Measurements from ENCODE around the gene CRIP1.

Gene CRIP1

DNA sequence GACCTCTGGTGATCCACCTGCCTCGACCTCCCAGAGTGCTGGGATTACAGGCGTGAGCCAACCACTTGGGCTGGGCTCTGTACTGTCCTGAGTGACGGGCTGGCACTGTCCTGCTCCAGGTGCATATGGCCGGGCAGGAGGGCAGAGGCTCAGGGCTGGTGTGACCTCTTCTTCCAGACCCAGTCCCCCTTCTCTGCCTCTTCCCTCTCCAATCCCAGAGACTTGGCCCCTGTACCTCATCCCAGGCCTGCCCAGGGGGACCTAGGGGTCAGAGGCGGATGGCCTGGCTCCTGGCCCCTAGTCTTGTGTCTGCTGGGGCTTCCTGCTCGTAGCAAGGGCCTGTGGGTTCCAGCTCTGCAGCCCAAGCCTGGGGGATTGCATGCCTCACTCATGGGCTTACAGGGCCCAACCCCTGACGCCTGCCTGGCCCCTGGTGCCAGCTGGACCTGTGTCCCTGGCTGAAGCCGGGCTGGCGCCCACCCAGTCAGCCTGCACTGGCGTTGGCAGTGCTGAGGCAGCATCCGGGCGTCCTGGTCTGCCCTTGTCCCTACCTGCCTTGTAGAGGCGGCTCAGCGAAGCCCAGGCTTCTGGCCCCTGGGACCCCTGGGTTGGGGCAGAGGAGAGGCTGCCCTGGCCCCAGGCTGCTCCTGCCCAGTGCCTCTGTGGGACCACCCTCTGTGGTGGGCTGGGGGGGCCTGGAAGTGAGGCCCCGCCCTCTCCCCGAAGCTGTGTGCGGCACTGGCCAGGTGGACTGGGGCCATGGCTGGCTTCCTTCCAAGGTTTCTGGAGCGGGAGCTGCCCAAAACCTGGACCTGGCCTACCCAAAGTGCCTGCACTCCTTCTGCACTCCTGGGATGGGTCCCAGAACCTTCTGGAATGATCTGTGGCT, 8.7 kb downstream of the CRIP1 start:
- no peak for DNase-seq

DNA sequence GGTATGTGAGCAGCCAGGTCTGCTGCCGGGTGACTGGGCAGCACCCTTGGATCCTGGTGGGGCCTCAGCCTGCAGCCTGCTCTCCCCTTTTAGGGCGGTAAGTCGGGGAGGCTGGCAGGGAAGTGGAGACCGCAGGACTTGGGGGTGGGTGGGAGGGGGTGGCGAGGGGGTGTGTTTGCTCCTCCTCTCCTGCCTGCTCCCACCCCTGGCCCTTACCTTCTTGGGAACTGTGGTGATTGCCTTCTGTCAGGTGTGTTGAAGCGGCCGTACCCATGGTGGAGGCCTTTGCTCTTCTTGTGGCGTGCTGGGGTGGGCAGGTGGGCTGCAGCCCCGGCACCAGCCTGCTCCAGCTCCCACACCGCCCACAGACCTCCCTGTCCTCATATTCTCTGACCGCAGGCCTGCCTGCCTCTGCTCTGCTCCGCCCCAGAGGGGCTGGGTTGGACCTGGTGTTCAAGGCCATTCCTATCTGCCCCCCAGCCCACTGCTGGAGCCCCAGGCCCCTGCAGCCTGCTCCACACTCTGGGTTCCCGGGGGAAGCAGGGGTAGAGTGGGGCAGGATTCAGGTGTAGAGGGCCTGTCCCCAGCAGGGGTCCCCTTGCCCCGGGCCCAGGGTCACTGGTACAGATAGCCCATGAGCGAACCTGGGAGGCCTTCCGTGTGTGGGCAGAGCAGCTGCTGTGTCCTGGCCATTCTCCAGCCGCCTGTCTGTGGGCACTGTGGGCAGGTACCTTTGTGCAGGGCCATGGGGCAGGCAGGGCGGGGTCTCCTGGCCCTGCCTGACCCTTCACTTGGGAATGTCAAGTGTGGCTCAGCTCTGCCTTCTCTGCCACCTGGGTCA, 9.5 kb downstream of the CRIP1 start:
- no peak for DNase-seq

DNA sequence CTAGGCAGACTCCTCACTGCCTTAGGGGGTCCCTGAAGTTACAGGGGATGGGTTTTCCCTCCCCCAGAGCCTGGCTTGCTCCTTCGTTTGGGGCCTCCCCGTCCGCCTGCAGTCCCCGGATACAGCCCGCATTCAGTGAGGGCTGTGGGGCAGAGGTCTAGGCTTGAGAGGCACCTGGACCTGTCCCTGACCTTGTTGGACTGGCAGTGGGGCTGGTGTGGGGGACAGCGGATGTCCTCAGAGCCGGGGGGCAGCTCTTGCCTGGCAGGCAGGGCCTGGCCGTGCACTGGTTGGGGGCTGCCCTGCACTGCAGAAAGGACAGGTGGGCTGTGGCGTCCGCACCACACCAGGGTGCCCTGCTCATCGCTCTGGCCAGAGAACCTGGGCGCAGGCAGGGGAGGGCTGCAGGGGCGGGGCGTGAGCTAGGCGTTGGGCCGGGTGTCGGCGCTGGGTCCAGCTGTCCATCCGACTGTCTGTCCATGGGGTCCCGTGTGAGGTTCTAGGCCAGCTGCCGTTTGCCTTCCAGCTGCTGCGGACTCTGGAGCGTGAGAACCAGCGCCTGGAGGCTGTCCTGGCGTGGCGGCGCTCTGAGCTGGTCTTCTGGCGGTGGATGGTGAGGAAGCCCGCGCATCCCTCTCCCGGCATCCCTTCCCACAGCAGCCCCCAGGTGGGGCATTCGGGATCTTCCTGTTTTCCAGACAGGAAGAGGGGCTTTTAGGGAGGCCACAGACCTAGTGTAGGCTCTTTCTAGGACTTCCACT, 10.3 kb downstream of the CRIP1 start:
- no peak for DNase-seq

DNA sequence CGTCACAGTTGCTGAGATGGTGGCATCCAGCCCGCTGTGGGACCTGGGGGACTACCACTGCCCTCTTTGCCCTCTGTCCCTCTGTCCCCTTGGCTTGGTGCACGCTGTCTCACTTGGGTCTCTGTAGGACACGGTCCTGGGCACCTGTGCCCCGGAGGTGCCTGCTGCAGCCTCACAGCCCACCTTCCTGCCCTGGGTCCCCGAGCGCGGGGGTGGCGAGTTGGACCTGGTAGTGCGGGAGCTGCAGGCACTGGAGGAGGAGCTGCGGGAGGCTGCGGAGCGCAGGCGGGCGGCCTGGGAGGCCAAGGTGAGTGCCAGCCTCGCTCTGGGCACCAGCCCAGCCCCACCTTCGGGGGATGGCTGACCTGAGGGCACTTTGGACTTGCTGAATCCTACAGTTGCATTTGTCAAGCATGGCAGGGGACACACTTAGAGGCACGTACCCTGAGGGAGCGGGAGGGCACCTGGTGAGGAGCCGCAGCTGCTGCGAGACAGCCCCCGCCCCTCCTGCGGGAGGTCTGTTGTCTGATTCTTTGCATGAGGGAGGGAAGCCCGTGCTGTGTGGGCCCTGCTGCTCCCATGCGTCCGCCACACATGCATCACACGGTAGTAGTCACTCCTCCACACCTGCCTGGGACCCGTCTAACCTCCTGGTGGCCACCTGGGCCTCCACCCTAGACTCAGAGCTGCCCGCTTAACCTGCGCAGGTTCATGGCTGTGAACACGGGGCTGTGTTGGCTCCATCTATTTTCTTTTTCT, 11.2 kb downstream of the CRIP1 start:
- DNase-seq: no peak

DNA sequence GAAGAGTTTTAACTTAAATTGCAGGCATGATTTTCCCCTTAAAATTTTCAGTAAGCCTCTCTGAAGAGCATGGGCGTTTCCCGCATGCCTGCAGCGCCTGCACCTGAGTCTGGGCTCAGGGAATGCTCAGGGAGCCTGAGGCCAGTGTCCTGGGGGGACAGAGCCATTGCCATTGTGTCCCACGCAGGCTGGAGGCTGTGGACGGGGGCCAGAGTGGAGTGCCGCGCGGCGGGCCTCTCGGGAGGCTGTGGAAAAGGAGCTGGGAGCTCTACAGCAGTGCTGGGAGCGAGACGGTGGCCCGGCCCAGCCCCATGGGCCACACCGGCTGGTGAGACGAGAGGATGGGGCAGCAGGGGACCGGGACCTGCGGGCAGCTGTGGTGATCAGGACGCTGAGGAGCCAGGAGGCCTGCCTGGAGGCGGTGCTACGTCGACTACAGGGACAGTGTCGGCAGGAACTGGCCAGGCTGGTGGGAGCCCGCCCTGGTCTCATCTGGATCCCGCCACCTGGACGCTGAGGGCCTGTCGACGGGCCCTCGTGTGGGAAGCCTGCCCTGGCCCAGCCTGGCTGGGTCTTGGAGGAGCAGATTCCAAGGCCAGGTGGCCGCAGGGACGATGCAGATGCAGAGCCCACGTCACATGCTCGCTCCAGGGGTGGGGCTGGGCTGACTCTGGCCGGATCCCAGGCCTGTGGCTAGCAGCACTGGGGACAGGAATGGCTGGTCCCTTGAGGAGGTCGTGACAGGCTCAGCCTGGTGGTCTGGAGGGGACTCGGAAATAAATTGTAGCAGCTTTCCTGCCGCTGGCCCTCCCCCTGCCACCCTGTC, 12.0 kb downstream of the CRIP1 start:
- DNase-seq: no peak

DNA sequence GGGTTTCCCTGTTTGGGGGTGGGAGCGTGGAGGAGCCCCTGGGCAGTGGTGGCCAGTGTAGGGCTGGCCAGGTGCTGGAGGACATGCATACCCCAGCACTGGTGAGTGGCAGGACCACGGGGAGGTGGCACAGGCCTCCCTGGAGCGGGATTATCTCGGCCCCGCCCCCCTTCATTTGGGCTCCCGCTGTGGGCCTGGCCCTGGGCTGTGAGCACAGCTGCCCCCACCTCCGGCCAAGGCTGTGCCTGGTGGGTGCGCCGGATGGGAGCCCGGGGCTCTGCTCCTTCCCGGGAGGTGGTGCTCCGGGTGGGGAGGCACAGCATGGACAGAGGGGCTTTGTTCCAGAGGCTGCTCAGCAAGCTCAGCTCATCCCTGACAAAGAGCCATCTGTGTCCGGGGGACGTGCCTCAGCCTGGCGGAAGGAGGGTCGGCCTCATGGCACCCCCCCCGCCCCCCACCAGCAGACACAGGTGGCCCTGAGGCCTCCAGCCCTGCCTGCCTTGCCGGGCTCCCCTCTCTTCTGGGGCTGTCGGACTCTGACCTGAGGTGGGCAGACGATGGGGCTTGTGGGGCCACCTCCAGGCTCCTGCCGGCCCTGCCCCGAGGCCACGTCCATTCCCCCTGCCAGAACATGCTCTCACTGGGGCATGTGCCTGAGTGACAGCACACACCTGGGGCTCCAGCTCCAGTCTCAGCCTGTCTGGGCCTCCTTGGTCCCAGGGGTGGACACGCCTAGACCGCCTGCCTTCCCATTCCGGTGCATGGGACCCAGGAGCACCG, 12.8 kb downstream of the CRIP1 start:
- no peak for DNase-seq

DNA sequence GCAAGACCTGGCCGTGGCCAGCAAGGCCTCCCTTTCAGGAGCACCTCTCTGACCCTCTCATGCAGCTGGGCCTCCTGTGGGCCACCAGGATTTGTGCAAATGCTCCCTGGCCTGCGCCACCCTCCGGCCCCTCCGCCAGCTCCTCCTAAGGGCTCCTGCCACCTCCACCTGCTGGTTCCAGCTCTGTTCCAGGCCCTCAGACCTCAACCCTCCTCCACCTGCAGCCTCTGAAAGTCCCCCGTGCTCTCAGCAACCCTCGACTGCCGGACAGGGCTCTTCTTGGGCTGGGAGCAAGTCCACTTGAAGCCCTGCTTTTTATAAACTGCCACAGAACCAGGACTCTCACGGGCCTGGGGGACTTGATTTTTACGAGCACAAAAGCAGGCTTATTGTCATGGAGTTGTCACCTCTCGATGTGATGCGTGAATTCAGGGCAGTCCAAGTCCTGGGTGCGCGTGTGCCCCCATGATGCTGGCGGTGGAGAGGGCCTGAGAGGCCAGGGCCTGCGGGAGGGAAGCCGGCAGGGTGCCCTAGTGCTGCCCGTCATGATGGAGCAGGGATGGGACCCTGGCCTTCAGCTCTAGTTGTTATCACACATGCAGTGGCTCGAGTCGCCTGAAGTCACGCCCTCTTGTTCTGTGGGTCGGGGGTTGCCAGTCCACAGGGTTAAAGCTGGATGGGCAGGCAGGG, 13.5 kb downstream of the CRIP1 start:
- no peak for DNase-seq

DNA sequence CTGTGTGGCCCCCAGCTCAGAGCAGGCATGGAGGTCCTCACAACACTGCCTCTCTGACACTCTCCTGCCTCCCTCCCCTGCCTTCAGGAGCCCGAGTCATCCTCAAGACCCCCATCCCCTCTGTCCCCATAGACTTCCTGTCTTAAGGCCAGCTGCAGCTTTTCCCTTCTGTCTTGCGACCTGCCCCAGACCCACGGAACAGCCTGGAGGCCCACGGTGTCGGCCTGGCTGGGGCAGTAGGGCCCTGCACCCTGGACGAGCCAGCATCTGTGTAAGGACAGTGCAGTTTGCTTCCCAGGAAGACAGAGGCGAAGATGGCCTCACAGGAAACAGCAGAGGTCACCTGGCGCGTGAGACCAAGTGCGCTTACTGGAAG, 14.0 kb downstream of the CRIP1 start:
- DNase-seq: no peak

DNA sequence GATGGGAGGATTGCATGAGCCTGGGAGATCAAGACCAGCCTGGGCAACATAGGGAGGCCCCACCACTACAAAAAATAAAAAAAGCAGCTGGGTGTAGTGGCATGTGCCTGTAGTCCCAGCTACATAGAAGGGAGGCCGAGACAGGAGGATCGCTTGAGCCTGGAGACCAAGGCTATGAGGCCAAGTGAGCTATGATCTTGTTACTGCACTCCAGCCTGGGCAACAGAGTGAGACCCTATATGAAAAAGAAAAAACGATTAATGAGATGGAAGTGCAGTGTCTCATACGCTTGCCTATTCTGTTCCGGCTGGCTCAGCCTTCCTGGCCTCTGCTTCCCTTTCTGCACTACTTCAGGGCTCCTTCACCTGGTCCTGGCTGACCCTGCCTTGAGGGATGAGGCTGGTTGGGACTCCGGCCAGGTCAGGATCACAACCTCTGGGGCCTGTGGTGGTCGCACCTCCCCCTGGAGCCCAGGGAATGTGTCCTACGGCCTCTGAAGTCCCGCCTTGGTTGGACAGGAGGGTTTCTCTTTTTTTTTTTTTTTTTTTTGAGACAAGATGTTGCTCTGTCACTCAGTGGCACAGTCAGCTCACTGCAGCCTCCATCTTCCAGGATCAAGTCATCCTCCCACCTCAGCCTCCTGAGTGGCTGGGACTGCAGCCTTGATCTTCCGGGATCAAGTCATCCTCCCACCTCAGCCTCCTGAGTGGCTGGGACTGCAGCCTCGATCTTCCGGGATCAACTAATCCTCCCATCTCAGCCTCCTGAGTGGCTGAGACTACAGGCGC, 15.0 kb downstream of the CRIP1 start:
- DNase-seq: no peak

DNA sequence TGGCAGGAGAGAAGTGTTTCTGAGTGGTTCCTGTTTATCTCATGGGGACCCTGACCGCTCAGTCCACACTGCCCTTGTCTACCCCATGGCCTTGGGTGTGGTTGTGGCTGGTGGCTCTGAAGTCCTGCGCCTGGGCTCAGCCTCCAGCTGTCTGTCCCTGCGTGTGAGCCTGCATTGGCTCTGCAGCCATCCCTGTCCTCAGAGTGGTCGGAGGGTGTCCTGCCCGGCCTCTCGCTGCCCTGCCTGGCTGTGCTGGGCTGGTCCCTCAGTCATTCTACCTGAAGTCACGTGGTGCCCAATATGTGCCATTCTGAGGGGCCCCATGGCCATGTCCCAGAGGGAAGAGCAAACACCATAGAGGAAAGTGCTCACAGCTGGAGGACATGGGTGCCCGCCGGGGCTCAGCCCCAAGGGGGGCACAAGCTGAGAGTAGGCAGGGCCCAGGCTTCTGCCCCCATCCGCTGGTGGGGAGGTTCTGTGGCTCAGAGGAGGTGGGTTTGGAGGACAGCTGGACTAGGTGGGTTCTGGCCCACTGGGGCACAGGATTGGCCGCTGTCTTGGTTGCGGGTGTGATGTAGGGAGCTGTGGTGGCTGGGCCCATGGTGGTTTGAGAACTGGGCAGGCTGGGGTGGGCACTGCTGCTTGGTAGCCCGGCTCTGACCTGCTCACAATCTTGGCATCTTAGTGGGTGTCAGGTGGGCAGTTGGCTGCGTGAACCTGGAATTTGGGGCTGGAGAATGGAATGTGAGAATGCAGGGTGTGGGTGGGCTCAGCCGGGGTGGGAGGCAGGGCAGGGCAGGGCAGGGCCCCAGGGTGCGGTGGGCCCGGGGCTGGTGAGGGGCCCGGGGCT, 16.0 kb downstream of the CRIP1 start:
- no peak for DNase-seq

DNA sequence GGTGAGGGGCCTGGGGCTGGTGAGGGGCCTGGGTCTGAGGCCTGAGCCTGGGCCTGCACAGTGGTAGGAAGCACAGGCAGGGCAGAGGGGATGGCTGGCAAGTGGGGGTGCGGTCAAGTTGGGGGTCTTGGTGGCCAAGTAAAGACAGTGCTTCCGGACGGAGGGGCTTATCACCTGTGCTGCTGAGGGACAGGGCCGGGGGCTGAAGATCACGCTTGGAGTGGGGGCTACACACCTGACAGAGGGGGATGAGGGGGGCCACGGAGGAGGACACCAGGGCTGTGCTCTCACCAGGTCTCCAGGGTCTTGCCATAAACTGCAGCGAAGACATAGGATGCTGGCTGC, 16.6 kb downstream of the CRIP1 start:
- DNase-seq: no peak

DNA sequence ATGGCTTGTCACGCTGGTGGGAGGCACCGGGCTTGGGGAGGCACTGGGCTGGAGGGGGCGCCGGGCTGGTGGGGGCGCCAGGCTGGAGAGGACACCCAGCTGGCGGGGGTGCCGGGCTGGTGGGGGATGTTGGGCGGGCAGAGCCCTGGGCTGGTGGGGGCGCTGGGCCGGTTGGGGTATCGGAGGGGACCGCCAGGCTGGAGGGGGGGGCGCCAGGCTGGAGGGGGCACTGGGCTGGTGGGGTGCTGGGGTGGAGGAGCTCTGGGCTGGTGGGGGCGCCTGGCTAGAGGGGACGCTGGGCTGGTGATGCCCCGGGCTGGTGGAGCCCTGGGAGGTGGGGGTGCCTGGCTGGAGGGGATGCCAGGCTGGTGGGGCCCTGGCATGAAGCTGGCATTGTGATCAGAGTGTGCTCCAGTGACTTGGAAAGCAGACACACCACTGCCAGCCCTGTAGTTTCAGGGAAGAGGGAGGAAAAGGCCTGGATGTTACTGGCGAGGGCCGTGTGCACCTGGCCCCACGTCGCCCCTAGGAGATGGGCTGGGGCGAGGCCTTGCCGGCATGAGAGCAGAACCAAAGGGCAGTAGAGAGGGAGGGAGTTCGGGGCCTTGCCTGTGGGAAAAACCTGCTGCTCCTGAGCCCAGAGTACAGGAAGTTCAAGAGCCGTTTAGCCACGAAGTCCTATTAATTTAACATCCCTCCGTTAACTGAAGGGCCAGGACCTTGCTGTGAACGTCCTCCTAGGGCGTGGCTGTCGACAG, 17.4 kb downstream of the CRIP1 start:
- no peak for DNase-seq

DNA sequence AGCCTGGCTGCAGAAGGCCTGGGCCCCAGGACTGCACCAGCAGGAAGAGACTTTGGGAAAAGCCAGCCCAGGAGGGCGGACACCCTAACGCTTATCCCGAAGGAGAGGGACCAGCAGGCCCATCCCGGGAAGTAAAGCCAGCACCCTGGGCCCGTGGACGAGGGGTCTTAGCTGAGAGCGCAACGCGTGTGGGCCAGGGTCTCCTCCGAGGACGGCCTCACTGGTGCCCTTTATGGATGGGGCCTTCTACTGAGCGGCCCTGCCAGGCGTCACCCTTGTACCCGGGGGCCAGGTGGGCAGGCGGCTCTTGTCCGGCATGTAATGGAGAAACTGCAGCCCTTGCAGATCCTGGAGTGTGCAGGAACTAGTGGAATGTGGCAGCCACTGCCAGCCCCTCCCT, 18.4 kb downstream of the CRIP1 start:
- DNase-seq: no peak

DNA sequence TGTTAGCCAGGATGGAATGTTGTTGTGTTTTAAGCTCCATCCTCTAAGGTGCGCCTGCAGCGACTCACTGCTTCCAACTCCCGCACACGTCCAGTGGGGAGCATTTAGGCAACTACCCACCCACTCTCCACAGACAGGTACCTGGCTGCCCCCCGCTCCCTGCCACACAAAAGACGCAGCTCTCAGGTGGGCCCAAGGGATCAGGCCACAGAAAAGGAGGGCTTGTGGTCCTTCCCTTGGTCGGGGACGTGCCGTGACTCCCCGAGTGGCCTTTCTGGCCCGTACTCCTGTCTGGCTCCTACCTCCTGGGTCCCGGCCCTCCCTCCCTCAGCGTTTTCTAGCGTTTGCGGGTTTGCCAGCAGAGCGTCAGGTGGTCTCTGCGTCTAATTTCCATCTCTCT, 20.6 kb downstream of the CRIP1 start:
- DNase-seq: no peak

DNA sequence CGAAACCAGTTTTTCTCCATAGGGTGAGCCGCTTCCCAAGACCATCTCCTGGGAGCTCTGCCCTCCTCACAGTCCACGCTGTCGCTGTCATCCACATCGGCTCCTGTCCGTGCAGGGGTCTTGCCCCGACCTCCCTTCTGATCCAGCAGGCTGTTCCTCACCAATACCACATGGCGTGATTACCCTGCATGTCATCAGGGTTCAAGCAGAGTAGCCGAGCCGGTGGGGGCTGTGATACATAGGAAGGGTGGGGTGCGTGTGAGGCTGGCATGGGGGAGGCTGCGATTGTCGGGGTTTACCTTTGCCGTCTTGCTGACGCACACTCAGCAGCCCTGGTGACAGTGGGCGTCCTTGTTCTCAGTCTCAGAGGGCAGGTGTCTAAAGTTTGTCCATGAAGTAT, 21.4 kb downstream of the CRIP1 start:
- DNase-seq: no peak

DNA sequence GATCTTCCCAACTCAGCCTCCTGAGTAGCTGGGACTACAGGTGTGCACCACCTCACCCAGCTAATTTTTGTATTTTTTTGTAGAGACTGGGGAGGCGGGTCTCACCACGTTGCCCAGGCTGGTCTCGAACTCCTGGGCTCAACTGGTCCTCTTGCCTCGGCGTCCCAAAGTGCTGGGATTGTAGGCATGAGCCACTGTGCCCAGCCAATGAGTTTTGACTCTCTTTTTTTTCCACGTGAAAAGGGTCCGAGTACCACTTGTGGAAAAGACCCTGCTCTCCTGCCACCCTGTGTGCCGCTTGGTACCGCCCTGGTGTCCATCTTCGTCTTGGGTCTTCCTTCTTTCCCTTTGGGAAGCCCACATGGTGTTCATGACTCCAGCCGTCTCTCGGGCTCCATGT, 21.9 kb downstream of the CRIP1 start:
- no peak for DNase-seq

DNA sequence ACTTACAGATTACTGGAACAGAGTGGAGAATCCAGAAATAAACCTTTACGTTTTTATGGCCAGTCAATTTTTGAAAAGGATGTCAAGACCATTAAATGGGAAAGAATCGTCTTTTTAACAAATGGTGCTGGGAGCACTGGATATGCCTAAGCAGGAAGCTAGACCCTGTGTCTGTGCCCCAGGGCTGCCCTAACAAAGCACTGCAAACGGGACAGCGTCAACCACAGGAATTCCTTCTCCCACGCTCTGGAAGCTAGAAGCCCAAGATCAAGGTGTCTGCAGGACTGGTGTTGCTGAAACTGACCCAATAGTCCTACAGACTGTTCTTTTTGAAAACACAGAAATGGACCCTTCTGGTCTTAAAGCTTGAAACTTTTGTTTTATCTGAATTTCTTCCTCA, 30.4 kb downstream of the CRIP1 start:
- no peak for DNase-seq
